ENCODE data around the gene MEN1.

GRCh38 chr11:64832467-64833197 is 22.3 kb upstream of the MEN1 start:
- TF ChIP-seq CTCF (conservative IDR thresholded peaks at IDR 0.05; ENCODE audit: low read length) (no peak), EZH2phosphoT487 (IDR thresholded peaks at IDR 0.05; ENCODE audit: borderline replicate concordance, low read depth, low read length) (no peak)

Measured in OCI-LY7 (cell line).